ELF-1 (cell line): Measurements from ENCODE around the gene ISM1.

Experiments
- DNase-seq: peaks from one replicate; pipeline ENCODE4 v3.0.0-alpha.2; 2016; ENCODE audit warnings: low read depth, low spot score

Gene ISM1

DNA sequence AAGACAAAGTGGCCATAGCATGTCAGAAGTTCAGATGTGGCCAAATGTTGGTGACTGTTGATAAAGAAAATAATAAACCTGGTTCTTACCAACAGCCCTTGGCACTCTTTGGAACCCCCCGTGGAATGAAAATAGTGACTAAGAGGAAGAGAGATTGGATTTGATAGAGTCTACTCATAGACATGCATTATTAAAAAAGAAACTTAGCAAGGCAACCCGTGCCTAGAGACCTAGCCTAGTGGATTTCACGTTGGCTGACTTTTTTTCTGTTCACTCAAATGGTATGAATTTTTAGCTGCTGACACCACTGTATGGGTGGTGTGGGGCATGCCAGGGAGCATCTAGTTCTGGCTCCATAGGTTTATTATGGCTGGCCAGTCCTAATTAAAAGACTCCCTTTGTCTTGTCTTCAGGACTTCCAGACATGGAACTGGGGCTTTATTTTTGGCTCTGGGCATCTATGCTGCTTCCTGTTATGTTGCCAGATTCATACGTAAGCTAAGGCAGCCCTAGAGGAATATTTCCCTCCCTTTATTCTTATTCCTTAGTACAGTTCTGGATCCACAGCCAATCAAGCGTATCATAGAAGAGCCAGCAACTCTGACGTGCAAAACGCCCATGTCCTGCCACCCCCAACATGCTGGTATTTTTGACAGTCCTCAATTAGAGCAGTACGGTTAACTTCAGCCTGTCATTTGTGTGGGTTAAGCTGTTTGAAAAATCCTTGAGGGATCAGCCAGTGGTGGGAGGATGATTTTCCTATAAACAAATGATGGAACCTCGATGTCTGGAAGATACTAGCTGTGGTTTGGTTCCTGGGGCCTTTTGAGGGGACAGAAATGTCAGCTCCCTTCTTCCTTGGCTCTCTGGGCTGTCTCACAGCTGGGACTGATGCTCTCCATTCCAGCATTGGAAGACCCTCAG lies 127.5 kb downstream of the ISM1 start:
- no peak for DNase-seq

DNA sequence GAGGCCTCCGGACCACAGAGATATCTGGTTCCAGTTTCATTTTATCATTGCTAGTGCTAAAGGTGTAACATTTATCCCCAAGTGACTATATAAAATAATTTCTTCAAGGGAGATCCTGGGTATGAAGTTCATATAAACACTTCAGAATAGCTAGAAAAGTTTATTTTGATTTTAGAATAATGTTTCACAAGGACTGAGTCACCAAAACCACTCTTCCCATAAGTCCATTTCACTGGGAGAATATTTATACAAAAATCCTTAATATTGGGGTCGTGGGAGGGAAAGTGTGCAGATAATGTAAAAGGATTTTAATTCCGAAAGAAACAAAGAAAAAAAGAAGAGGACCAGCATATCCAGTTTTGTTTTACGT lies 128.1 kb downstream of the ISM1 start:
- no peak for DNase-seq
